CD4-positive, alpha-beta T cell treated with Interleukin-10 for 1 hour (primary cell): Measurements from ENCODE around the gene GTF2A1L.
A peak's percentile ranks its signal among the peaks of the same experiment; 100 is the strongest.
"Not testable (repeated sequence)": the region's sequence is repeated elsewhere in the genome, so short reads cannot be mapped to it uniquely, and the experiment has no call there.

Source experiments
- DNase-seq: peaks from one replicate; pipeline ENCODE4 v3.0.0-alpha.2; 2020

Gene GTF2A1L, protein sequence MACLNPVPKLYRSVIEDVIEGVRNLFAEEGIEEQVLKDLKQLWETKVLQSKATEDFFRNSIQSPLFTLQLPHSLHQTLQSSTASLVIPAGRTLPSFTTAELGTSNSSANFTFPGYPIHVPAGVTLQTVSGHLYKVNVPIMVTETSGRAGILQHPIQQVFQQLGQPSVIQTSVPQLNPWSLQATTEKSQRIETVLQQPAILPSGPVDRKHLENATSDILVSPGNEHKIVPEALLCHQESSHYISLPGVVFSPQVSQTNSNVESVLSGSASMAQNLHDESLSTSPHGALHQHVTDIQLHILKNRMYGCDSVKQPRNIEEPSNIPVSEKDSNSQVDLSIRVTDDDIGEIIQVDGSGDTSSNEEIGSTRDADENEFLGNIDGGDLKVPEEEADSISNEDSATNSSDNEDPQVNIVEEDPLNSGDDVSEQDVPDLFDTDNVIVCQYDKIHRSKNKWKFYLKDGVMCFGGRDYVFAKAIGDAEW

DNA sequence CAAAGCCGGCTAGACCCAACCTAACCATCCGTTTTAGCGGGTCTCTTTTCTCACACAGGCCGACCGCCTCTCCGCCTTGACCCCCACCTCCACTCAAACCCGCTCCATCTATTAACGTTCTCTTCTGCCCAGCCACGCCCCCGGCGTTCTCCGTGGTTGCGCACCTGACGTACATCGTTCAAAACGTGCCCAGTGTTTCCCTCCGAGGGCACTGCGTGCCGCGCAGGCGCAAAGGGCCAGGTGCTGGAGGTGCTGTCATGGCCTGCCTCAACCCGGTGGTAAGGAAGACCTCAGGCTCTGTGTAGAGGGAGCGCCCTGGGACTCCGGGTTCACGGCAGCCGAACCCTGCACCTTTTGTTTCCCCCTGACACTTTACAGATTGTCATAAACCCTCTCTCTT is at the start of gene GTF2A1L:
GTF2A1L (plus strand) TSS at position 239 of the 400 bp plus-strand sequence; CDS start at position 258, 19 bp downstream.
- DNase-seq, result no peak

DNA sequence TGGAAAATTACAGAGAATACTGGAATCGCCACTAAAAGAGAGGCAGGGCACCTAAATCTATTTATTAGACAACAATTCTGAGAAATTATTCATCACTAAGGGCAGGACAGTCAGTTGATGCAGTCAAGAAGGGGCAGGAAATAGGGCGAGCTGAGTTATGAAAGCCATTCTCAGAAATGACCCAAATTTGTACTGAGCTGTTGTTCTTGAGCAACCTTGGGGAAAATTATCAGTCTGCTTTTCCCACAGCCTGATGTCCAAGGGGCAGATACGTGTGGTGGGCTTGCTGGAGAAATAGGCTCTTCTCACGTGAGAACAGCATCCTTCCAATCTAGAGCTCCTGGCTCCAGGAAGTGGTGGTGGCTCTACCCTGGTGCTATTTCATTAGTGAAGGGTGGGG is 49.1 kb upstream of the GTF2A1L start:
- DNase-seq, result no peak

DNA sequence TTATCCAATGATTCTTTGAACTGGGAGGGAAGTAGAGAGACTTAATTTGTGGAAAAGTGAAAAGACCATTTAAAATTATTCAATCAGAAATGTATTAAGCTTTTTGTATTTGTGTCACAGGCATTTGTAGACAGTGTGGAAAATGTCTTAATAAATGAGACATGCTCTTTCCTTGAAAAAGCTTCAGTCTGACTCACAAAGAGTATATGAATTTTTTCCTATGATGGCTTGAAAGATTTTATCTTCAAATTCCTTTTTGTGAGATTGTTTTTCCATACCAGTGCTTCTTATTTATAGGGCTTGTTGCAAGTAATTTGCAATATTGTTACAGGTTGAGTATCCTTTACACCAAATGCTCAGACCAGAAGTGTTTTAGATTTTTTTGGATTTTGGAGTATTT is 48.2 kb upstream of the GTF2A1L start:
- DNase-seq, result no peak

DNA sequence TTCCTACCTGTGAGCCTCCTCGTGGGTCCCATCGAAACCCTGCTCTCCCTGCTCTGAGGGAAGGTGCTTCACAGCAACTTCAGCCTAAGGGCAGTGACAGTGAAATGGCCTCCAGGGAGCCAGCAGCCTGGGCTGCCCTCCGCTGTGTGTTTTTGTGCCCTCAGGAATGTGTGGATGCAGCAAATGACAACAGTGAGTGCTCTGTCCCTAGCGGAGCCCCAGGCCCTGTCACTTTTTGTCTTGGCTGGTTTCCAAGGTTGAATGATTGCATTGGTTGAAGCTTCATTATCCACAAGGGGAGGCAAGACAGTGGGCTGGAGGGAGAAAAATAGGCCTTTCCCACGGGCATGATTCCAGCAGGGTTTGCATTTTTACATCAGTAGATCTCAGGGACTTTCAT is 44.8 kb upstream of the GTF2A1L start:
- DNase-seq, result no peak

DNA sequence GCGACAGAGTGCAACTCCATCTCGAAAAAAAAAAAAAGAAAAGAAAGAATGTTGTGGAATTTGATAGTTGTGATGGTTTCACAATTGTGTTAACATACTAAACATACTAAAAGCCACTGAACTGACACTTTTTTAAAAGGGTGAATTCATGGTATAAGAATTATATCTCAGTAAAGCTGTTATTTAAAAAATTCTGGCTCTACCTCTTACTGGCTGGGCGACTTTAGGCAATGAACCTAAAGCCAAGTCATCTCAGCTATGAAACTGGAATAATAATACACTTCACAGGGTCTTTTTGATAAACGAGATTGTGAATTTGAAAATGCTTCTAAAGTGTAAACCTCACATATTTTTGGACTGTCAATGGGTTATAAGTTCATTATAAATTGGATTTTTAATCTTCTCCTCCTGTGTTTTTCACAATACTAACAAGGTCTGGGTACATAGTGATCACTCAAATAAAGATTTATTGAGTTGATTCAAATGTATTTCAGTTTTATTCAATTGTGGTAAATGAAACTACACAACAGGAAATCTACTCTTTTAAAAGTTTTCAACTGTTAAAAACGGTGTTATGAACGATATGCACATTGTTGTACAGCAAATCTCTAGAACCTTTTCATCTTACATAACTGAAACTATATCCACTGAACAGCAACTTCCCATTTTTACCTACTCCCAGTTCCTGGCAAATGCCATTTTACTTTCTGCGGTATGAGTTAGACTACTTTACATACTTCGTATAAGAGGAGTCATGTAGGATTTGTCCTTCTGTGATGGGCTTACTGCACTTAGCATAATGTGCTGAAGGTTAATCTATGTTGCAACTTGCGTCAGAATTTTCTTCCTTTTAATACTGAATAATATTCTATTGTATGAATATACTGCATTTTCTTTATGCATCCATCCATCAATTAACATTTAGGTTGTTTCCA is 43.0 kb upstream of the GTF2A1L start:
- no peak for DNase-seq

DNA sequence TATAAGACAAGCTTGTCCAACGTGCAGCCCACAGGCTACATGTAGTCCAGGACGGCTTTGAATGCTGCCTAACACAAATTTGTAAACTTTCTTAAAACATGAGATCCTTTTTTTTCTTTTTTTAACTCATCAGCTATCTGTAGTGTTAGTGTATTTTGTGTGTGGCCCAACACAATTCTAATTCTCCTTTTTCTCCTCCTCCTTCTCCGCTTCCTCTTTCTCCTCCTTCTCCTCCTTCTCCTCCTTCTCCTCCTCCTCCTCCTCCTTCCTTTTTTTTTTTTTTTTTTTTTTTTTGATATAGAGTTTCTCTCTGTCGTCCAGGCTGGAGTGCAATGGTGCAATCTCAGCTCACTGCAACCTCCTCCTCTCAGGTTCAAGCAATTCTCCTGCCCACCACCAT is 39.3 kb upstream of the GTF2A1L start:
- no peak for DNase-seq

DNA sequence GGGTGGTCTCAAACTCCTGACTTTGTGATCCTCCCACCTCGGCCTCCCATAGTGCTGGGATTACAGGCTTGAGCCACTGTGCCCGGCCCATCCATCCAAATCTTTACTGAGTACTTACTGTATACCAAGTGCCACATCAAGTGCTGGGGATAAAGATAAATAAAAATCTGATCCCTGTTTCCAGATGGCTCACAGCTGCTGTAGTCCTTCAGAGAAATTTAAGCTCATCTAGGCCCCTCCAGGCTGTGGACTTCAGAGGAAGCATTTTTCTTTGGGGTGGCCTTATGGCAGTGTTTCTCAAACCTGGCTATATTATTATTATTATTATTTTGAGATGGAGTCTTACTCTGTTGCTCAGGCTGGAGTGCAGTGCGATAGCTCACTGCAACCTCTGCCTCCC is 33.7 kb upstream of the GTF2A1L start:
- no peak for DNase-seq

GRCh38 chr2:48584551-48584950 is 33.1 kb upstream of the GTF2A1L start:
- no peak for DNase-seq

DNA sequence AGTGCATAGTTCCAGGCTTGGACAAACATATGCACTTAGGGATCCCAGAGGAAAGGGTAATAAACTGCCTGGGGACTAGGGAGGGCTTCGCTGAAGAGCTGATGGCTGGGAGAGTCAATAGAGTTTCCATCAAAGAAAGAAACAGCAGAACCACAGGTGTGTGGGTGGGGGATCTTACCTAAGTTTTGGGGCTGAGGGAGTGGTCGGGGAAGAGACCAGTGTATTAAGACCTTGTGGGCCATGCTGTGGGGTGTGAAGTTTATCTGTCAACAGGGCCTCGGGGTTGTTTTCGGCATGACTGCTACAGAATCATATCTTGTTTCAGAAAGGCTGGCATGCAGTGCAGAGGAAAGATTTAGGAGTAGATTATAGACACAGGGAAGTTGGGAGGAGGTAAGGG is 31.2 kb upstream of the GTF2A1L start:
- DNase-seq, result no peak

GRCh38 chr2:48587560-48587959 is 30.1 kb upstream of the GTF2A1L start:
- DNase-seq, result no peak

DNA sequence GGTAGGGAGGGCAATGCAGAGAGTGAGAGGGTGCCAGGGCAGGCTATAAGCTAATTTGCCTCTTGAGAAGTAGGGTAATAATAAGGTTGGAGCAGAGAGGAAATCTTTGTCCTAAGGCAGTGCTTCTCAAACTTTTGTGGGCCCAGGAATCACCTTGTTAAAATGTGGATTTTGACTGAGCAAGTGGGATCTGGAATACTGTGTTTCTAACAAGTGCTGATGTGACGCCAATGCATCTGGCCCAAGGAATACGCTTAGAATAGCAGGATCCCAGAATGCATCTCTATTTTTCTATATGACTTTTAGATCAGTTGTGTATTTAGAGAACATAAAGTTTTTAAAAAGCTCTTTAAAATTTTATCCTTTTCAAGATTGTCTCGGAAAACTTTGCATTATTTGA is 29.7 kb upstream of the GTF2A1L start:
- no peak for DNase-seq

- DNase-seq, result no peak
Measured at GRCh38 chr2:48588745-48589144, 28.9 kb upstream of the GTF2A1L start.

DNA sequence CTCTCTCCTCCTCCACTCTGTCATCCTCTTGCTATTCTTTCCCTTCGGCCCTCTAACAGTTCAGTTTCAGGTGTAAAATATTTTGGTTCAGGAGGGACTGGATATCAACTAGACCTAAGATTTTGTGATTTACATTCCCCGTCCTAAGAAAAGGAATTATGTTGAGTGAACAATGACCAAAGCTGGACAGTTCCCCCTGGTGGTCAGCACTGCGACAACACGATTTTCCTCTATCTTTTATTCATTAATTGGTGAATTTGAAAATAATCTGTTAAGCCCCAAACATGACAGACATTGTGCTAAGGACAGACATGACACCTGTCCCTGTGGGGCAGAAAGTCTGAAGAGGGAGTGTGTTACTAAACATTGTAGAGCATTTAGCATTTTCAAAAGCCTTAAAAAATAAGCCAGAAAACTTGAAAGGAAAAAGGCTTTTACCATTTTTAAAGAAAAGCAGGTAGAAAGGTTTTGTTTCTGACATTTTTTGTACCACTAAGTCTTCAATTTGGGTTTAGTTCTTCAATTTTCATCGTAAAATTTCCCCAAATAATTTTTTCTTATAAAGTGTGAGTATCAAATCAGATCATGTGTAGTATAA is 28.4 kb upstream of the GTF2A1L start:
- DNase-seq, result no peak

DNA sequence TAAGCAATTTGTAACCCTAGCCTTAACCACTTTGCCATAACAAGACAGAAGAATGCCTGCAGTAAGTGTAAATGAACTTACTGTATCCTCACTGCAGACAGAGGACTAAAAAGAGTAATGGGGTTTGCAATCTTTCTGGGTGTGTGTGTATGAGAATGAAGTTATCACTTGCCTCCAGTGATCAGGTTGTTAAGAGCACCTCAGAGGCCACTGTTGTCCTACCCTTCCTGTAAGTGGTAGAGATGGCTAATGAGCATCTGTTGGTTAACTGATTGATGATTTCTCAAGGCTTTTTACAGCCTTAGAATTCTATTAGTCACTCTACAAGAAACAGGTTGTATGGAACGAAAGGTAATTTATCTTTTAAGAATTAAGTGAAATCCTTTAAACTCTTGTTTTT is 27.6 kb upstream of the GTF2A1L start:
- no peak for DNase-seq

GRCh38 chr2:48592067-48592466 is 25.6 kb upstream of the GTF2A1L start:
- no peak for DNase-seq

DNA sequence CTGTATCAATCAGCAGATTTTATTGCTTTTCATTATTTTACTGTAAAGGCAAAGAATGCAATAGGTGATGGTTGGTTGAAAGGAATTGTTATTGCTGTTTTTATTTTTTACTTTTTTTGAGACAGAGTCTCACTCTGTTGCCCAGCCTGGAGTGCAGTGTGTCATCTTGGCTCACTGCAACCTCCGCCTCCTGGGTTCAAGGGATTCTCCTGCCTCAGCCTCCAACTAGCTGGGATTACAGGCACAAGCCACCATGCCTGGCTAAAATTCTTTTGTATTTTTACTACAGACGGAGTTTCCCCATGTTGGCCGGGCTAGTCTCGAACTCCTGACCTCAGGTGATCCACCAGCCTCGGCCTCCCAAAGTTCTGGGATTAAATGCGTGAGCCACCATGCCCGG is 20.9 kb upstream of the GTF2A1L start:
- DNase-seq, result not testable (repeated sequence)

DNA sequence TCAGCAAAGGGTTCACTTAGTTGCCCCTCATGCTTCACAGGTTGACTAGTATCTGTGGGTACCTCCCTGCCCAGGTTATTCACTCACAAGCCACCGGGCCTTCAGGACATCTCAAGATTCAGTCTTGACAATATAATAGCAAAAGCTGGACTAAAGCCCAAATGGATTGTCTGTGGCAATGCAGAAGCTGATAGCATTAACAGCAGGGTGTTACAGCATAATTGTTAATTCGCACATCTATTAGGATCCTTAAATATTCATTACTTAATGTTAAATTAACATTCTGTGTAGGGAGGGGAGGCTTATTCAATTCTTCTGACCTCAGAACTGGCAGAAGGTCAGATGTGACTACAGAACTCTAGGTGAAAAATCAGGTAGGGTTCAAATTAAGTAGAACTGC is 20.2 kb upstream of the GTF2A1L start:
- no peak for DNase-seq

DNA sequence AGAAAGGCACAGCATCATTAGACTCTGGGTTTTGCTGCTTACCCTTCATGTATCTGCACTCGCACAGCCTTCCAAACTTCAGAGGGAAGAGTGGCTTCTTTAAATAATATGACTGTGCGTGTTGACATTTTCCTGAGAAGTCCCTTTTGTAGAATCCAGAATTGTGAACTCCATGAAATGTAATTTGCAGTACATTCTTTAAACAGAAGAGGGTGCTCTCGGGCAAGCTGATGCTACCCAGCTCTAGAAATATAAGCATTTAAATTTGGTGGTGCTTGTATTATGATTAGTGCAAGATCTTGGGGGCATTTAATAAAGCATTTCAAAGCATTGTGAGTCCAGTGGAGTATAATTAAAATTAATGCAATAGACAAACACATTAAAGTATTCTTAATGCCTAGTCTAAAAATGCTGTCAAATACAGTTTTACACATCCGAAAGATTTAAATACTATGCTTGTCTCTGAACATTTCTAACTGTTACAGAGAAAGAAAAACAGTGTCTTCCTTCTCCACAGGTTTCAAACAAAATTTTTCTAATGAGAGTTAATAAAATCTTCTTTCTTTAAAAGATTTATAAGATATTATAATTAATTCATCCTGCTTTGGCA is 17.3 kb upstream of the GTF2A1L start:
- peak; percentile 23 for DNase-seq

GRCh38 chr2:48600917-48601316 is 16.7 kb upstream of the GTF2A1L start:
- no peak for DNase-seq

- no peak for DNase-seq
Measured at GRCh38 chr2:48601349-48601748, 16.3 kb upstream of the GTF2A1L start.

DNA sequence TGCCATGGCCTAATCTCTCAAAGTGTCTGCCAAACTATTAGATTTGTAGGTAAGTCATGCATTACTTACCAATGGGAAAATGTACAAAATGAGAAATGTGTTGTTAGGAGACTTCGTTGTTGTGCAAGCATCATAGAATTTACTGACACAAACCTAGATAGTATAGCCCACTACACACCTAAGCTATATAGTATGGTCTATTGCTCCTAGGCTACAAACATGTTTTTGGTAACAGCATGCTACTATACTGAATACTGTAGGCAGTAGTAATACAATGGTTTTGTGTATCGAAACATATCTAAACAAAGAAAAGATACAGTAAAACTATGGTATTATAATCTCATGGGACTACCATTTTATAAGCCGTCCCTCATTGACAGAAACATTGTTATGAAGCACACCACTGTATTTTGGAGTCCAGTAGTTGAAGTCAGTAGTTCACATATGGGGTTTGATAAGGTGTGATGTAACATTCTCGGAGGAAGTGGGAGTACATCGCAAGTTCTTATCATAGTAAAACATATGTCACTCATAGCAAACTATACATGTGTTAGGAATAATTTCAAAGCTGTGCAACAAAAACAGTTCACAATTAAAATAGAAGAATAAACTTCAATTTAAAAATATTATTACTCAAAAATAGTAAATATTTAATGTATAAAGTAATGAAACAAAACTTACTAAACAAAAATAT is 12.0 kb upstream of the GTF2A1L start:
- no peak for DNase-seq

DNA sequence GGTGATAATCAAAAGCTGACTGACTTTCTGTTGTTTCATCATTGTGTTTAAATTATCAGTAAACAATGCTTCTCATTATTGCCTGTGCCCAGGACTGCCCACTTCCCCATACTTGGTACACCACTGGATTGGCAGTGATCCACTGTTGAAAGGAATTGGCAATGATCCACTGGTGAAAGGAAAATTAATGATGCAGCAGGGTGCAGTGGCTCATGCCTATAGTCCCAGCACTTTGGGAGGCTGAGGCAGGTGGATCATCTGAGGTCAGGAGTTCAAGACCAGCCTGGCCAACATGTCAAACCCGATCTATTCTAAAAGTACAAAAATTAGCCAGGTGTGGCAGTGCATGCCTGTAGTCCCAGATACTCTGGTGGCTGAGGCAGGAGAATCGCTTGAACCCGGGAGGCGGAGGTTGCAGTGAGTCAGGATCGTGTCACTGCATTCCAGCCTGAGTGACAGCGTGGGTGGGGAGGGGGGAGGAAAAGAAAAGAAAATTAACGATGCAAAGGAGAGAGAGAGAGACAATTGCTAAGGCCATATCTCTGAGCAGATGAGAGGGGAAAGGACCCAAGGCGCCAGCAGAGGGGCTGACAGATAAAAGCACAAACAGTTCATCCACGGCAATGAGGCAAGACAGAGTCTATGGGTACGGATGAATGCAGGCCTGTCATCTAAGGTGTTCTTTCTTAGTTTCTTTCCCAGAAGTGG is 10.2 kb upstream of the GTF2A1L start:
- no peak for DNase-seq
